IPS DF 6.9 (cell line): ENCODE results near the gene CCDC81.

ENCODE experiments used
- DNase-seq: peaks from one replicate; pipeline ENCODE4 v3.0.0-alpha.2; 2013; ENCODE audit warnings: low read depth, low spot score
- H3K27ac ChIP-seq: one replicate; pipeline ENCODE4 v1.5.1; 2013; ENCODE audit warnings: low read length, control low read depth
- H3K27me3 ChIP-seq: 2 replicates; pipeline ENCODE4 v1.6.1; 2013; ENCODE audit warnings: mild to moderate bottlenecking, low read length; ENCODE audit not compliant: control insufficient read depth, insufficient read depth
- H3K36me3 ChIP-seq: 2 replicates; pipeline ENCODE4 v1.6.1; 2013; ENCODE audit warnings: low read length; ENCODE audit not compliant: control insufficient read depth, insufficient read depth
- H3K4me1 ChIP-seq: 2 replicates; pipeline ENCODE4 v1.6.1; 2013; ENCODE audit warnings: low read length; ENCODE audit not compliant: control insufficient read depth, insufficient read depth
- H3K4me3 ChIP-seq: 2 replicates; pipeline ENCODE4 v1.5.1; 2013; ENCODE audit warnings: mild to moderate bottlenecking, low read length
- H3K9me3 ChIP-seq: 2 replicates; pipeline ENCODE4 v1.6.1; 2013; ENCODE audit warnings: low read length, inconsistent platforms; ENCODE audit not compliant: control insufficient read depth, insufficient read depth
- WGBS: extraction: QIAGEN DNeasy Blood & Tissue Kit; methylation state at CpG from one replicate; pipeline ENCODE4 v1.1.7; 2013; ENCODE audit warnings: mixed read lengths, missing lambda C conversion rate; ENCODE audit not compliant: insufficient read length, insufficient coverage; 5-methylcytosine and 5-hydroxymethylcytosine counted together

Gene CCDC81

DNA sequence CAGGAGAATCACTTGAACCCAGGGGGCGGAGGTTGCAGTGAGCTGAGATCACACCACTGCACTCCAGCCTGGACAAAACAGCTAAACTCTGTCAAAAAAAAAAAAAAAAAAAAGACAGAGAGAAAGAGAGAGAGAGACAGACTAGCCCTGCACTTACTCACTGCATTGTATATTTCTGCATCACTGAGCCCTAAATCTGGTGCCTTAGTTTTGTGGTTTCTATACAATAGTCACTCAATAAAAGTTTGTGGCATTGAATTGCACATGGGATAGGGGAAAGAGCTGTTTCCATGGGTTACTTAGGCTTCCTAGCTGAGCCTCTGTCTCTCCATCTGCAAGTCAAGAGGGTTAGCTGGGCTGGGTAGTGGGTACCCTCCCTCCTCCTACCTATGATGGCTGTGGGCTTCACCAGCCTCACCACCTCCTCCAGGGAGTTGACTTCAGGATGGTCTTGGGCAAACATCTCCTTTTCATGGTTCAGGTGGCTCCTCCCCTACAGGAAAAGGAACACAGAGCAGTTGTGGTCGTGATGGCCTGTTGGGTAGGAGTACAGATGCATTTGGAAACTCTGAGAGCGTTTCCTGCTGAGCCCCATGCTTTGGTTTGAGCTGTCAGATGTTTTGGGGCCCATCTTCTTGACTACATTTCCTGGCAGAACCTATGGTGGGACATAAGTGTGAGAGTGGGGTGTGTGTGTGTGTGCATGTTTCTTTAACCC is 73.2 kb downstream of the CCDC81 start:
- no peak for DNase-seq
- H3K27ac ChIP-seq: no peak overlapping the region
- no peaks in the 10 kb centered on the region for H3K9me3 ChIP-seq
- H3K4me1 ChIP-seq: no peaks in the 10 kb centered on the region
- H3K4me3 ChIP-seq: no peak overlapping the region
- no CpG with 5 or more reads among the region's 3 CpGs for WGBS
- H3K36me3 ChIP-seq: no peaks in the 10 kb centered on the region
- H3K27me3 ChIP-seq: no peaks in the 10 kb centered on the region

DNA sequence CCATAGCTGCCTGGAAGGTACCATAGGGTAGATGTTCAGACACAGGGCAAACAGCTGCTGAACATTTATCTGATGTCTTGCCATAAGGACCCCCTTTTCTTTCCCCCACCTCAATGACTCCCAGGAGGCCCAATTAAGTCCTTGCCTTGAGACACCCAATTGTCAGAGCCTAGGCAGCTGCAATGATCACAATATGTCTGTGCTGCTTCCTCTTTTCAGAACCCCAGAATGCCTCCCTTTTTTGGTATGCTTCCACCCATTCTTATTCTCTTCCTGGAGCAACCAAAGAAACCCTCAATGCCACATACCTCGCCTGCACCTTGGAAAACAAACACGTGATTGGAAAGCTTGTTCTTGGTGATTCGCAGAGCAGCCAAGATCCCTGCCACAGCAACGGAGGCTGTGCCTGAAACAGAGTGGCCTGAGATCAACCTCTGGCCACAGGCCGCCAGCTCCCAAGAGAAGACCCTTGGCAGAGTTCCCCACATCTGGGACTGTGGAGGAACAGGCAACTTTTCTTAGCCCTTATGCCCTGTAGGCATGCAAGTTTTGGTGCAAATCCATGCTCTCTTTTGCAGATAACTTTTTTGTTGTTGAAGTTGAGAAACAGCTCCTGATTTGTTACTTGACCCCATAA is 75.4 kb downstream of the CCDC81 start:
- Histone ChIP-seq H3K36me3 (no peaks in the 10 kb centered on the region), H3K4me3 (no peak overlapping the region), H3K9me3 (no peaks in the 10 kb centered on the region), H3K27ac (no peak overlapping the region), H3K4me1 (no peaks in the 10 kb centered on the region), H3K27me3 (no peaks in the 10 kb centered on the region)
- WGBS: no CpG with 5 or more reads among the region's 5 CpGs
- no peak for DNase-seq

DNA sequence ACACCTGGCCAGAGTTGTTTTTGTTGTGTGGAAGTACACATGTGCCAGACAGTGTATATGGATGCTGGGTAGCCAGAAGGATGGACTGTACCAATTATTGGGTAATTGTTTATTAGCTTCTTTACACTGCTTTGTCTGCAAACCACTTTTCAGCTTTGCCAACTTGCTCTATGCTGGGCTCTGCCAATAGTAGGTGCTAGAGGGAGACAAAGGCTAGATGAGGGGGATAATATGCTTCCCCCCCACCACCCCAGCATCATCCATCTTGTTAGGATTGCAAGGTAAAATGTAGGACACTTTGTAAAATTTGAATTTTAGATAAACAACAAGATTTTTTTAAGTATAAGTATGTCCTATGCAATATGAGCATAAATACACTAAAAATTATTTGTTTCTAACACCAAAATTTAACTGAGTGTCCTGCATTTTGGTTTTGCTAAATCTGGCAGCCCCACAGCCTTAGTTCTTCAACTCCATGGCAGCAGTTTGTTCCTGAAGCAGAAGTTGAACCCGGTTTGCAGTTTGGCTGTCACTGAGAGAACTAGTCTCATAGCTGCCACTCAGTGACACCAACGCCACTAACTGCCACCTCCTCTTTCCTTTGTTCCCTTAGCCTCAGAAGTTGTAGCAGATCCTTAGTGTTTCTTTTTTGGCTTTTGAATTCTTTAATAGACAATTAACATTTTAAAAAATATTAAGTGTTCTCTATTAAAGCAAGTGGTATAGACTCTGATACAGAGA is 78.8 kb downstream of the CCDC81 start:
- Histone ChIP-seq H3K4me1 (peaks cover 1% of the 10 kb centered on the region; the same call in 1 of the 2 replicates), H3K27ac (no peak overlapping the region), H3K4me3 (no peak overlapping the region), H3K27me3 (no peaks in the 10 kb centered on the region), H3K36me3 (no peaks in the 10 kb centered on the region), H3K9me3 (no peaks in the 10 kb centered on the region)
- WGBS: no CpG with 5 or more reads among the region's 2 CpGs
- no peak for DNase-seq

DNA sequence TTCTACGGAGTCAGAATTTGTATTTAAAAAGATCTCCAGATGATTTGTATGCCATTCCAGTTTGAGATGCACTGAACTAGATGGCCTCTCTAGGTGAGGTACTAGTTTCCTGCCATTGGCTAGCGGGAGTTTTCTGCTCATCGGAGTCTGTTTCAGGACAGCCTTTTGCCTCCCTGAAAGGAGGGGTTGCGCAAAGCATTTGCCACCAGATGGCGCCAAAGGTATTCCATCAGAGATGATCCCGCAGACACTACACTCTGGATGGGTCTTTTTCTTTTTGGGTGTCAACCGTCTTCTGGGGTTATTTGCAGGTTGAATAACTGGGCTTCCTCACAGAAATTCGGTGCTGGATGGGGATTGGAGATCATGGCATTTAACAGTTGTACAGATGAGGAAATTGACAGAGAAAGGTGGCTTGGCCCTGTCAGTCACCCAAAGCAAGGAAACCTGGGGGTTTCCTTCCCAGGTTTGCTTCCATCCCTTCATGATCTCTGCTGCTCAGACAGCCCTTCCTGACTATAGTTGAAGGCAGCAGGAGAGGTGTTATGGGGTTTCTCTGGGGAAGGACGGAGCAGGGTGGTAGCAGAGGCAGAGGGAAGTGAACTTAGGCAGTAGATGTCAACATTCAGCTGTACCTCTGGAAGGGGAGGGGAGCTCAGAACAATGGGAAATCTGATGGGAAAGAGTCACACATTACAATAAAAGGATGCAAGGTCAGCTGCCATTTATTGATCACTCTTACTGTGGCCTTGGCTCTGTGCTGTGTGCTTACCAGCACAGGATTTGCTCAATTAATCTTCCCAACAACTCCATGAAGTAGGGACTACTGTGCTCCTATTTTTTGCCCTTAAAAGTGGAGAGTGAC is 81.6 kb downstream of the CCDC81 start:
- peak; percentile 84 for DNase-seq

DNA sequence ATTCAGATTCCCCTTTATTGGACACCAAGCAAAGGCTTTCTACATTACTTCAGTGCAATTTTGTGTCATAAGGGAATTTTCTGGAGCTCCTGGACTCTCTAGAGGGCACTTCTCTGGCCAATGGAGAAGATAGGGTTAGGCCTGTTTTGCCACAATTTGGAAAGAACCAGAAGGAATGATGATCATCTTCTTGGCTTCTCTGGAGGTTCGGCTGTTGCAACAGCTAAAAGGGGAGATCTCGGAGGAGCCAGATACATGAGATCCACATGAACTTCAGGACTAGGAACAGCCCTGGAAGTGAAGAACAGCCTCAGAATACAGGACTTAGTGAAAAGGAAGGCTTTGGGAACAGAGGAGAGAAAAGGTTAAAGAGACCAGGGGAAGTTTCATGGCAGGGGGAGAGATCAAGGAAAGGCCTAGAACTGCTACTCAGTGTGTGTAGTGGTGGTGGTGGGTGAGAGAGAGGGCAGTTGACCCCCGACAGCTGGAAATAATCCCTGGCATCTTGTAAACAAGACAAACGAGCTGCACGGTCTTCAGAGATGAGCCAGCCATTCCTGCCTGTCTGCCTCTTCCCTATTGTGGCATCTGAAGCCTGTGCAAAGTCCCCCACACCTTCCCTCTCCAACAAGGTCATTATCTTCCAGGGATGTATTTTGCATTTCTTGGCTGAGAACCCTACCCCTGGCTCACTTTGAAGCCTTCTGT is 83.8 kb downstream of the CCDC81 start:
- DNase-seq: no peak
- WGBS: no CpG with 5 or more reads among the region's 5 CpGs
- no peaks in the 10 kb centered on the region for H3K36me3 ChIP-seq
- H3K4me1 ChIP-seq: peaks cover 3% of the 10 kb centered on the region; the same call in 1 of the 2 replicates
- H3K9me3 ChIP-seq: no peaks in the 10 kb centered on the region
- H3K4me3 ChIP-seq: no peak overlapping the region
- H3K27ac ChIP-seq: no peak overlapping the region
- no peaks in the 10 kb centered on the region for H3K27me3 ChIP-seq

More for the DNA sequence above, 81.6 kb downstream of the CCDC81 start:
- Histone ChIP-seq H3K4me1 (peaks cover 3% of the 10 kb centered on the region; the same call in 1 of the 2 replicates), H3K36me3 (no peaks in the 10 kb centered on the region), H3K27me3 (no peaks in the 10 kb centered on the region), H3K9me3 (no peaks in the 10 kb centered on the region), H3K27ac (no peak overlapping the region), H3K4me3 (no peak overlapping the region)
- no CpG with 5 or more reads among the region's 9 CpGs for WGBS

DNA sequence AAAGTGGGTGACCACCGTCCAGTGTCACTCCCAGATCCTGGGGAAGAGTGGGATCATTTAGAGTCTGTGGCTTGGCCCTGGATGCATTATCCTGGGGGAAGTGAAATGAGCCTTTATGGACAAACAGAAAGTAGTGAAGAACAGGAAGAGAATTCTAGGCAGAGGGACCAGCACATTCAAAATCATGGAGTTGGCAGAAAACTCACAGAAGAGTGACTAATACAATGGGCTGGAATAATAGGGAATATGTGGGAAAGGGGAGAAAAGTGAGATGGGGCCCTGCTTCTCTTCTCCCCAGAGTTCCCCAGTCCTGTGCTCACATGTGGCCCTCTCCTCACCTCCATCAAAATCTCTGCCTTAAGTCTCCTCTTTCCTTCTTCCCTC is 84.3 kb downstream of the CCDC81 start:
- H3K4me3 ChIP-seq: no peak overlapping the region
- H3K9me3 ChIP-seq: no peaks in the 10 kb centered on the region
- H3K4me1 ChIP-seq: peaks cover 3% of the 10 kb centered on the region; the same call in 1 of the 2 replicates
- H3K36me3 ChIP-seq: no peaks in the 10 kb centered on the region
- no peaks in the 10 kb centered on the region for H3K27me3 ChIP-seq
- no CpG with 5 or more reads among the region's 1 CpG for WGBS
- DNase-seq: no peak
- H3K27ac ChIP-seq: no peak overlapping the region

DNA sequence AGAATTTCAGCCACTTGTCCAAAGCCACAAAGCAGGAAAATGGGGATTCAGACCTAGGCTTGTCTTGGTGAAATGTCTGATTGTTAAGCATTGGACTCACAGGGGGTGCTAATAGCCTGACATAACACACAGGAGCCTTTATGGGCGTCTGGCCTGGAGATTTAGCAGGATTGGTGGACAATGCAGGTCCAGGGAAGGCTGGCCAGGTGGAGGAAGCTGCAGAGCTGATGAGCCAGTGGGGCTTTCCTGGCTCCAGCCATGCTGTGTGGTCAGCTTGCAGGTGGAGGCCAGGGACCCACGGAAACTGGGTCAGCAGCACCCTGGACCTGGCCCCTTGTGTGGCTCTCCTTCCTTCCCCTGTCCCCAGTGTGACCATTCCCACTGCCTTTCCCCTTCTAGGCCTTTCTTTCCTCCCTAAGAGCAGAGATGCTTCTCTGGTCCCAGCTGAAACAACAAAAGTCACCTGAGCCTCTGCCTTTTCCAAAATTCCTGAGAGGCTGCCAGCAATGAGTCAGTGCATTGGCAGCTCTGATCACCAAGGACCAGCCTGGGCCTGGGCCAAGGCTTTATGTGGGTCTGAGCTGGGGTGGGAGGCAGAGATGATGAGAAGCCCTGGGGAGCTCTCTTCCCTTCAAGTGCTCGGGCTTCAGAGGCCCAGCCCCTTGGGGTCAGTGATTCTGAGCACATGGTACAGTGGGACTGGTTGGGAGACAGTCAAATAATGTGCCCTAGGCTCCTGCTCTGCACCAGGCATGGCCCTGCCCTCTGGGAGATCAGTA is 85.2 kb downstream of the CCDC81 start:
- peaks cover 3% of the 10 kb centered on the region; the same call in 1 of the 2 replicates for H3K4me1 ChIP-seq
- DNase-seq: no peak
- no CpG with 5 or more reads among the region's 3 CpGs for WGBS
- H3K36me3 ChIP-seq: no peaks in the 10 kb centered on the region
- no peaks in the 10 kb centered on the region for H3K27me3 ChIP-seq
- H3K4me3 ChIP-seq: no peak overlapping the region
- no peak overlapping the region for H3K27ac ChIP-seq
- H3K9me3 ChIP-seq: no peaks in the 10 kb centered on the region

DNA sequence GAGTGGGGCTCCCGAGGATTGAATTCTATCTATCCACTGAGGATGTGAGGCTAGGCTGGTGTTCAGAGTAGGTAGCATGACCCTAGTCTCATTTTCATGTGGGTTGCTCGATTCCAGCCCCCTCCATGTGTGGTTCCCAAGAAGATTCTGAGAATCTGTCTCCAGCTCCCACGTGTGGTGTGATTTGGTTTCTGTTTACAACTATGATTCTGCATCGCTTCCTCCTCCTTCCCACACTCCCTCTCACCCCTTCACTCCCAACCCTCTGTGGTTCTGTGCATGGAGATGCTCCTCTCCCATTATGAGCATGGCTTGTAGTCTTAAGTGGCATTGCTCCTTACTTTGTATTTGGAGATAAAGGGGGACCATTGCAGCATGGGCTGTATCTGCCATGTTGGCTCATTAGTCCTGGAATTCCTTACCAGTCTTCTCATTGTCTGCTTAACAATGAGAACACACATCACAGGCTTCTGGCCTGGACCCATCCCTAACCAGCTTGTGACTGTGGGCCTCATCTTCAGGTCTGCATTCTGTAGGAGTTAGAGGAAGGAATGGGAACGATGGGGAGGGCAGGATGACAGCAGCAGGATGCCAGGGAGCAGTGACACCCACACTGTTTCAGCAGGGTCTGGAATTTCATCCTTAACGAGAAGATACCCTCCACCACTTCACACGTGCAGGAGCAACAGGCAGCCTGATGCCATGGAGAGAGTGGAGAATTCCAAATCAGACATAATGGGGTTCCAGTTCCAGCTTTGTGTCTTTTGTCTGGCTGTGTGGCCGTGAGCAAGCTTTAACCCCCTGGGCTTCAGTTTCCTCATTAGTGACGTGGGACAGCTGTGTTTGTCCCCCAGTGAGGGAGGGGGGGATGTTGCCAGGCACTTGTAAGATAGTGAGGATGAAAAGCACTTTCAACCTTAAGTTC is 86.0 kb downstream of the CCDC81 start:
- DNase-seq: no peak
- no peaks in the 10 kb centered on the region for H3K27me3 ChIP-seq
- H3K27ac ChIP-seq: no peak overlapping the region
- H3K4me3 ChIP-seq: no peak overlapping the region
- no peaks in the 10 kb centered on the region for H3K36me3 ChIP-seq
- H3K9me3 ChIP-seq: no peaks in the 10 kb centered on the region
- no CpG with 5 or more reads among the region's 9 CpGs for WGBS
- peaks cover 3% of the 10 kb centered on the region; the same call in 1 of the 2 replicates for H3K4me1 ChIP-seq
